B cell (primary cell): Measurements from ENCODE around the gene RAP2C. TPM values are rescaled to one million over a fixed set of nuclear protein-coding genes. Genes with fewer than 3 reads are reported as not detected.

Source experiments
- ATAC-seq: fragments of 200-7000 bp; cut with Tn5 transposase; one replicate; pipeline ENCODE4 v1.10.0; 2021; ENCODE audit warnings: low read depth, mild to moderate bottlenecking, moderate number of reproducible peaks, moderate library complexity
- CTCF ChIA-PET: fragments of 350-600 bp; sonication (Branson Sonifier 250); formaldehyde crosslinking; loops from one replicate; lab custom pipeline; 2021; ENCODE audit warnings: antibody characterized with exemption, inconsistent platforms; lab: Charles Lee
- POLR2A ChIA-PET: fragments of 350-600 bp; sonication (Branson Sonifier 250); formaldehyde crosslinking; loops from one replicate; lab custom pipeline; 2021; ENCODE audit warnings: antibody characterized with exemption; lab: Charles Lee
- DNase-seq: peaks from one replicate; pipeline ENCODE4 v3.0.0; 2013
- H2AFZ ChIP-seq: 2 replicates; pipeline ENCODE4 v1.6.1; 2012; ENCODE audit warnings: mild to moderate bottlenecking, low read depth, low read length; ENCODE audit not compliant: insufficient read depth, poor library complexity, severe bottlenecking
- H3K27ac ChIP-seq, 2 donors: 1 replicate in 1 of 2; 2 replicates in 1 of 2; pipeline ENCODE4 v1.5.1; 2012 to 2013; ENCODE audit warnings: low read length in 2 of 2, mild to moderate bottlenecking in 2 of 2, moderate library complexity in 1 of 2
- H3K27me3 ChIP-seq, 4 experiments: fragments of 200-600 bp in 1 of 4; sonication (generic) in 1 of 4; replicated peaks in 1 of 4; 1 replicate in 2 of 4; 2 replicates in 2 of 4; pipeline versions ENCODE4 v1.6.1 to v1.7.0; 2013 to 2016; ENCODE audit warnings: low read length in 3 of 4, mild to moderate bottlenecking in 2 of 4, mixed read lengths in 1 of 4, moderate library complexity in 1 of 4; ENCODE audit not compliant: insufficient read depth in 4 of 4, control insufficient read depth in 3 of 4; ENCODE audit errors: control extremely low read depth in 1 of 4
- H3K36me3 ChIP-seq, 2 experiments: replicated peaks in 1 of 2; 1 replicate in 1 of 2; 2 replicates in 1 of 2; pipeline versions ENCODE4 v1.6.1 to v1.7.1; 2013; ENCODE audit warnings: low read length in 1 of 2; ENCODE audit not compliant: insufficient read depth in 2 of 2, control insufficient read depth in 1 of 2; ENCODE audit errors: control extremely low read depth in 1 of 2, extremely low read depth in 1 of 2
- H3K4me1 ChIP-seq, 2 donors: fragments of 200-600 bp in 1 of 2; sonication (generic) in 1 of 2; 1 replicate in 1 of 2; 2 replicates in 1 of 2; pipeline versions ENCODE4 v1.5.1 to v1.6.1; 2013 to 2017; ENCODE audit warnings: low read length in 2 of 2; ENCODE audit not compliant: control insufficient read depth in 2 of 2, insufficient read depth in 2 of 2
- H3K4me2 ChIP-seq: replicated peaks from 2 replicates; pipeline ENCODE3; 2012; ENCODE audit warnings: mild to moderate bottlenecking, low read depth, low read length; ENCODE audit not compliant: poor library complexity, severe bottlenecking
- H3K4me3 ChIP-seq, 5 experiments: fragments of 200-600 bp in 1 of 5; sonication (generic) in 1 of 5; 1 replicate in 3 of 5; 2 replicates in 2 of 5; pipeline versions ENCODE4 v1.5.1 to v1.7.0; 2011 to 2016; ENCODE audit warnings: low read length in 4 of 5, mild to moderate bottlenecking in 4 of 5, low read depth in 2 of 5, control low read depth in 1 of 5, moderate library complexity in 1 of 5; ENCODE audit not compliant: insufficient read depth in 1 of 5; ENCODE audit errors: control extremely low read depth in 1 of 5, extremely low read depth in 1 of 5
- H3K79me2 ChIP-seq: fragments of 200-600 bp; sonication (generic); one replicate; pipeline ENCODE4 v1.6.0; 2016; ENCODE audit warnings: low read length; ENCODE audit not compliant: control insufficient read depth, insufficient read depth
- H3K9ac ChIP-seq: fragments of 200-600 bp; sonication (generic); 2 replicates; pipeline ENCODE4 v1.6.1; 2017; ENCODE audit warnings: mild to moderate bottlenecking, low read length, moderate library complexity
- H3K9me3 ChIP-seq, 3 donors: one replicate each; pipeline versions ENCODE4 v1.6.1 to v1.7.1; 2013; ENCODE audit warnings: low read length in 2 of 3; ENCODE audit not compliant: control insufficient read depth in 2 of 3, insufficient read depth in 1 of 3; ENCODE audit errors: control extremely low read depth in 1 of 3
- H4K20me1 ChIP-seq: 2 replicates; pipeline ENCODE4 v1.6.0; 2012; ENCODE audit warnings: mild to moderate bottlenecking, low read length; ENCODE audit not compliant: insufficient read depth, control insufficient read depth, poor library complexity, severe bottlenecking
- H3K27ac Mint-ChIP-seq: one replicate; pipeline ENCODE4 v1.8.0; 2021; ENCODE audit warnings: mixed read lengths
- H3K27me3 Mint-ChIP-seq: one replicate; pipeline ENCODE4 v1.8.0; 2021; ENCODE audit warnings: mixed read lengths
- H3K4me1 Mint-ChIP-seq: one replicate; pipeline ENCODE4 v1.8.0; 2021; ENCODE audit warnings: mixed read lengths
- H3K4me3 Mint-ChIP-seq: one replicate; pipeline ENCODE4 v1.8.0; 2021; ENCODE audit warnings: mixed read lengths
- H3K9me3 Mint-ChIP-seq: one replicate; pipeline ENCODE4 v1.8.0; 2022; ENCODE audit warnings: mixed read lengths; ENCODE audit not compliant: insufficient read depth
- CTCF ChIP-seq: fragments of 200-600 bp; IDR thresholded peaks from one replicate; pipeline ENCODE4 v1.8.0; 2022; ENCODE audit warnings: antibody characterized with exemption, mild to moderate bottlenecking
- EZH2 ChIP-seq: IDR thresholded peaks from 2 replicates; pipeline ENCODE4 v1.6.1; 2012; ENCODE audit warnings: borderline replicate concordance, low read depth, mild to moderate bottlenecking, moderate library complexity, low read length; ENCODE audit not compliant: insufficient read depth, poor library complexity, severe bottlenecking
- WGBS: methylation state at CpG from one replicate; pipeline ENCODE4 v1.1.5; 2013; ENCODE audit warnings: missing lambda C conversion rate; ENCODE audit not compliant: insufficient coverage; 5-methylcytosine and 5-hydroxymethylcytosine counted together
- intact Hi-C: fragments of 100-400 bp; cut with micrococcal nuclease; formaldehyde crosslinking; loops from one replicate; pipeline ENCODE4 v1.10.0; 2022
- polyA plus RNA-seq: library from polyadenylated mRNA; depleted of rRNA; stranded (reverse); fragments of >200 nt; gene quantifications from 2 replicates; pipeline ENCODE4 v1.2.3, GENCODE V29; 2012
- total RNA-seq, 2 donors: library from RNA; stranded (reverse); fragments of 120-200 nt in 1 of 2; gene quantifications; 1 replicate in 1 of 2; 2 replicates in 1 of 2; pipeline versions ENCODE4 v1.2.3 to v1.2.4, GENCODE V29; 2013 to 2022

RAP2C gene
- total and polyA plus RNA-seq, 2 donors (not counting 1 experiment from before 2014, with no cell fraction given) = 23.2 to 46.0 TPM

GRCh38 chrX:132216806-132217202, 2.4 kb downstream of the RAP2C start:
- H3K4me2 ChIP-seq = peak overlapping the region; percentile 71
- peak overlapping the region; percentile 86 for H3K9ac ChIP-seq
- no peaks in the 10 kb centered on the region for H4K20me1 ChIP-seq
- DNase-seq (peak; percentile 61), ATAC-seq (peak; percentile 12)
- no peaks in the 10 kb centered on the region for H3K9me3 ChIP-seq
- Mint-ChIP-seq H3K27ac (peak overlapping the region; percentile 95), H3K4me3 (peak overlapping the region; percentile 96), H3K4me1 (peaks cover 44% of the 10 kb centered on the region), H3K9me3 (no peaks in the 10 kb centered on the region), H3K27me3 (no peaks in the 10 kb centered on the region)
- POLR2A ChIA-PET = interaction anchor here (0.8 to 1.2 kb wide), 2 partner anchors 194 to 375 kb away, joined by 3 to 6 read pairs; partner anchors contain the start of gene STK26
- intact Hi-C loops = loop anchor here (1.0 kb wide), 1 partner anchor 272 kb away; the partner anchor contains the start of gene MBNL3
- TF ChIP-seq CTCF (no peak), EZH2 (no peak)
- CTCF ChIA-PET = interaction anchor here (0.9 kb wide), 1 partner anchor 76 kb away, joined by 3 read pairs; no protein-coding TSS in a partner anchor
- H3K4me3 ChIP-seq = peak overlapping the region; percentile 64 to 89 (median 75)
- H3K27me3 ChIP-seq = no peaks in the 10 kb centered on the region
- H2AFZ ChIP-seq = peak overlapping the region; percentile 65
- H3K27ac ChIP-seq = peak overlapping the region; percentile 90 to 96
- peaks cover 9 to 18% of the 10 kb centered on the region in 2 donors for H3K4me1 ChIP-seq
- peaks cover 38% of the 10 kb centered on the region for H3K79me2 ChIP-seq
- H3K36me3 ChIP-seq = peaks cover 0 to 10% of the 10 kb centered on the region in 2 experiments
- no CpG with 5 or more reads among the region's 11 CpGs for WGBS

GRCh38 chrX:132216283-132216682, 3.0 kb downstream of the RAP2C start:
- Histone ChIP-seq H3K27ac (peak overlapping the region; percentile 90 to 96), H4K20me1 (no peaks in the 10 kb centered on the region), H3K9ac (peak overlapping the region; percentile 86), H3K27me3 (no peaks in the 10 kb centered on the region), H3K4me3 (peak overlapping the region; percentile 64 to 89 (median 75)), H3K4me2 (peak overlapping the region; percentile 71), H3K36me3 (peaks cover 0 to 11% of the 10 kb centered on the region in 2 experiments), H3K9me3 (no peaks in the 10 kb centered on the region), H2AFZ (no peak overlapping the region), H3K79me2 (peaks cover 40% of the 10 kb centered on the region), H3K4me1 (peaks cover 9 to 18% of the 10 kb centered on the region in 2 donors)
- H3K27ac Mint-ChIP-seq = peak overlapping the region; percentile 95
- no peak for ATAC-seq
- intact Hi-C loops = no loop called here
- H3K9me3 Mint-ChIP-seq = no peaks in the 10 kb centered on the region
- TF ChIP-seq CTCF = no peak
- POLR2A ChIA-PET = no interaction called here
- CTCF ChIA-PET = interaction anchor here (0.9 kb wide), 1 partner anchor 77 kb away, joined by 3 read pairs; no protein-coding TSS in a partner anchor
- no peaks in the 10 kb centered on the region for H3K27me3 Mint-ChIP-seq
- peak overlapping the region; percentile 96 for H3K4me3 Mint-ChIP-seq
- H3K4me1 Mint-ChIP-seq = peaks cover 49% of the 10 kb centered on the region
- whole genome bisulfite sequencing = no CpG with 5 or more reads among the region's 8 CpGs
- no peak for DNase-seq
